T-helper 9 cell (primary cell): ENCODE measurements around the gene CDC42SE1.
"Not testable (repeated sequence)": the region's sequence is repeated elsewhere in the genome, so short reads cannot be mapped to it uniquely, and the experiment has no call there.

Experiments
- DNase-seq: peaks from one replicate; pipeline ENCODE4 v3.0.0-alpha.2; 2020
- total RNA-seq, 2 donors: gene quantifications; one replicate each; lab custom pipeline; 2026; lab: John Stamatoyannopoulos, UW

The CDC42SE1 gene, protein sequence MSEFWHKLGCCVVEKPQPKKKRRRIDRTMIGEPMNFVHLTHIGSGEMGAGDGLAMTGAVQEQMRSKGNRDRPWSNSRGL
- 759 to 825 reads per million in 2 donors for total RNA-seq

- peak; percentile 77 for DNase-seq
Observed at GRCh38 chr1:151059109-151060006, at the start of gene CDC42SE1. Gene CDC42SE1 (minus strand): TSS chr1:151059622. CDS start chr1:151055730, 3,892 bp downstream.

GRCh38 chr1:151108331-151108730 is 48.9 kb upstream of the CDC42SE1 start:
- no peak for DNase-seq

DNA sequence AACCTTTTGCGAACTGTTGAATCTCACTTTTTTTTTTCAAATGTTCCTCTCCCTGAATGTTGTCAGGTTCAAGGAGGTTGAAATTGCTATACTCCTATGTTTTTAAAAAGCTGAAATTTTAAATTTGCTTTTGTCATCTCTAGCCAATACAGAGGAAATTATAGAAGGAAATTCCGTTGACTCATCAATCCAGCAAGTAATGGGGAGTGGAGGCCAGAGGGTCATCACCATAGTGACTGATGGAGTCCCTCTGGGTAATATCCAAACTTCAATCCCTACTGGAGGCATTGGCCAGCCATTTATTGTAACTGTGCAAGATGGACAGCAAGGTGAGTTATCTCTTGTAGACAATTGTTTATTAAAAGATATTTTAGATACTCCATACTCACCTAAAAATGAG is 47.5 kb upstream of the CDC42SE1 start:
- DNase-seq, result no peak

DNA sequence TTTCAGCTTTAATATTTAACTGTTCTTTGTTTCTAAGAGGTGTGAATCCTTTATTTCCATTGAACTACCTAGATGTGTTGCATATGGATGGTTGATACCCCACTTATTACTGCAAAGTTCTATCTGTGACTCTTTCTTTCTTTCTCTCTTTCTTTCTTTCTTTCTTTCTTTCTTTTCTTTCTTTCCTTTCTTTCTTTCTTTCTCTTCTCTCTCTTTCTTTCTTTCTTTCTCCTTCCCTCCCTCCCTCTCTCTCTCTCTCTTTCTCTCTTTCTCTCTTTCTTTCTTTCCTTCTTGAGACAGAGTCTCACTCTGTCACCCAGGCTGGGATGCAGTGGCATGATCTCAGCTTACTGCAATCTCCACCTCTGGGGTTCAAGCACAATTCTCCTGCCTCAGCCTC is 45.2 kb upstream of the CDC42SE1 start:
- no peak for DNase-seq

DNA sequence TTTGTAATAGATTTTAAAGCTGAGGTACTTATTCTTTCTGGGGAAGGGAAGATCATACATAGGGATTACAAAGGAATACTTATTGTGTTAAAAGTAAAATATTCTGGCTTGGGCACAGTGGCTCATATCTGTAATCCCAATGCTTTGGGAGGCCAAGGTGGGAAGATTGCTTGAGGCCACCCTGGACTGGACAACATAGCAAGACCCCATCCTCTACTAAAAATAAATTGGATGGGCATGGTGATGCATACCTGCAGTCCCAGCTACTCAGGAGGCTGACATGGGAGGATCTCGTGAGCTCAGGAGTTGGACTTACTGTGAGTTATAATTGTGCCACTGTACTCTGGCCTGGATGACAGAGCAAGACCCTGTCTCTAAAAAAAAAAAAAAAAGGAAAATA is 38.7 kb upstream of the CDC42SE1 start:
- DNase-seq, result no peak

- not testable (repeated sequence) for DNase-seq
Observed at GRCh38 chr1:151097426-151097825, 38.0 kb upstream of the CDC42SE1 start.

- no peak for DNase-seq
Observed at GRCh38 chr1:151085953-151086559, 26.6 kb upstream of the CDC42SE1 start.

GRCh38 chr1:151072224-151072623 is 12.8 kb upstream of the CDC42SE1 start:
- DNase-seq, result no peak

DNA sequence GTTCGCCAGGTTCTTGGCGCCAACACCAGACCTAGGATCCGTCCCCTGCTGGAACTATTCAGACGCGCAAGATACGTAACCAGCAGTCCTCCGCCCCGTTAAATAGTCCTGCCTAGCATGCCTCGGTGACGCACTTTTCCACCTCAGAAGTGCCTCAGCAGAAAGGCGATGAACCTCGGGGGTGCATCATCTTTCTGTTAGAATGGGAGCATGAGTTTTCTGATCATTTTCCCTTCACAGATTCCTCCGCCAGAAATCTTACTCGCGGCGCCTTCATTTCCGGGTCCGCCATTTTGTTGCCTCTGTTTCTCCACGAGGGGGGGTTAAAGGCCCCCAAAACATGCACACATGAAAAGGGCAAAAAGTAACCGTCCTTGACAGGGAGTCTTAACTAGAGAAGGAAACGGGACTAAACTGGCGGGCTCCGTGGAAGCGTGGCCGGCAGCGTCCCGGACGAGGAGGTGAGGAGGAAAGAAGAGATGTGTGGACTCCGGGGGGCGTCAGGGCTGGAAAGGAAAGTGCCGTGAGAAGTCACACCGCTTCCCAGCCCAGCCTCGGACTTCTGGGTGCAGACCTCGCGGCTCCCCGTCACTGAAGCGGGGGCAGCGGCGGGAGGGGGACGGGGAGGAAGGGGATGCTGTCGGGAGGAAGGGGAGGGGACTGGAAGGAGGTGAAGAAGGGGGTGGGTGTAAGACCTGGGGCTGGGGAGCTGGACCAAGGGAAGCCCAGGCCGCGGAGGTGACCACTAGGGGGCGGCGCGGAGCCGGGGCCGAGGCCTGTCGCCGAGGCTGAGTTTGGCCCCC is 11.3 kb upstream of the CDC42SE1 start, which contains the start of gene GABPB2:
GABPB2 (plus strand) TSS at position 288 of the 803 bp plus-strand sequence. CDS start 17,429 bp downstream, outside the sequence.
- peak; percentile 81 for DNase-seq

DNA sequence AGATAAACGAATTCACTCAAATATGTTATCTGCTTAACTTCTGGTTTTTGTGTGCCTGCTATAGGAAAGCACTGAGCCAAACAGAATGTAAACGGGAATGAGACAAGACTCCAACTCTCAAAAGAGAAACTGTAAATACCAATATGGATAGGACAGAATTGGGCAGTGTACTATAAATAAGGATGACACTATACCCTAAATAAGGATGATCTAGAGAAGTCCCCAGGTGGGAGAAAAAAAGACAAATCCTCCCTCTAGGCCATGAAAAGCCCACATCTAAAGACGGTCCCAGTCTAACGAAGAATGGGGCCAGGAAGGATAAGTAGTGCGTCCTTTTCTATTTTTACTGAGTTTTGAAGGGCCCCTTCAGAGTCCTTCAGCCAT is 9.7 kb upstream of the CDC42SE1 start:
- no peak for DNase-seq

- DNase-seq, result no peak
Observed at GRCh38 chr1:151067185-151067584, 7.8 kb upstream of the CDC42SE1 start.

DNA sequence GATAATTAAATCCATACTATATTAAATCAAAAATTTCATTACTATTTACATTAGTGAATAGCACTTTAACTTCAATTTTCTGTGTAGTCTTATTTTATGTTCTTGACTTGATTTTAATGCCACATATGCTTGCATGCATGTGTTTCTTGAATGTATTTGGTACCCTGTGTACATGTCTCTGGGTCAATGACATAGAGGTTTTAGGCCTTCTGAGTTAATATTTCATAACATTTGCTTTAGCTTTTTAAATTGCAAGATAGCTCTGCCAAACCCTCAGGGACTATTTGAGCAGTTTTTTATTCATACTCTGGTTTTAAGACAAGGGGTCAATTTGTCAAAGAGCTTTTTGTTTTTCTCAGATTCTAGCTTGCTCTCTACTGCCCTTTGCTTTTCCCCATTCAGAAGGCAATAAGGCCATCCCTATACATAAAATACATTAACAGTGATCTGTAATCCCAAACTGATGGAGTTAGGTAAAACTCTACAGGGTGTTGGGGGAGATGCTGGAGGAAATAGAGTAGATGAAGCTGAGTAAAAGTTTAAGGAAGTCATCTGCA is 5.7 kb upstream of the CDC42SE1 start:
- no peak for DNase-seq

DNA sequence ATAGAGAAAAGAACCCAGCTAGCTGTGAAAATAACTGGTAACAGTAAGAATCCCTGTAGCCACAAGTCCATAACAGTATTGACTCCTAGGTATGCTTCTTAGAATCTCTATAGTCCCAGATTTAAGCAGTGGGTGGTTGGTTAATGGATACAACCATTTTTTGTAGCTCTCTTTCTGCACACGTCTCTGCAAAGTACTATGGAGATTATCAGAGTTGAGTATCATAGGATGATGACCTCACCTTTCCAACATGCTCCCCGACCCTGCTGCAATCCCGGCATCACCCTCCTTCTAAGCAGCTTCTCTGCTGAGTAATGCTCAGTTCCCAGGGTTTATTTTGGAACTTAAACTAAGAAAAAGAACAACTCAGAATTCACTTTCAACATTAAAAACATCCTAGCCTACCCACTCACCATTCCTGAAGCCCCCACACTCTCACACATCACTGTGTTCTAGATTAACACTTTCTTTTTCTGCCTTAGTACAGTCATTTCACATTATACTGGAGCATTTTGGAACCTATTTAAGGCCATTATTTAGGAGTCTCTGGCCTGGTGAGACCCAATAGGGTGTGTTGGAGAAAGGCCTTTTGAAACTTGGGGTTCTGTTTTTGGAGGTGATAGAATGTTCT is 3.4 kb upstream of the CDC42SE1 start:
- no peak for DNase-seq

GRCh38 chr1:151061704-151062103 is 2.3 kb upstream of the CDC42SE1 start:
- no peak for DNase-seq

DNA sequence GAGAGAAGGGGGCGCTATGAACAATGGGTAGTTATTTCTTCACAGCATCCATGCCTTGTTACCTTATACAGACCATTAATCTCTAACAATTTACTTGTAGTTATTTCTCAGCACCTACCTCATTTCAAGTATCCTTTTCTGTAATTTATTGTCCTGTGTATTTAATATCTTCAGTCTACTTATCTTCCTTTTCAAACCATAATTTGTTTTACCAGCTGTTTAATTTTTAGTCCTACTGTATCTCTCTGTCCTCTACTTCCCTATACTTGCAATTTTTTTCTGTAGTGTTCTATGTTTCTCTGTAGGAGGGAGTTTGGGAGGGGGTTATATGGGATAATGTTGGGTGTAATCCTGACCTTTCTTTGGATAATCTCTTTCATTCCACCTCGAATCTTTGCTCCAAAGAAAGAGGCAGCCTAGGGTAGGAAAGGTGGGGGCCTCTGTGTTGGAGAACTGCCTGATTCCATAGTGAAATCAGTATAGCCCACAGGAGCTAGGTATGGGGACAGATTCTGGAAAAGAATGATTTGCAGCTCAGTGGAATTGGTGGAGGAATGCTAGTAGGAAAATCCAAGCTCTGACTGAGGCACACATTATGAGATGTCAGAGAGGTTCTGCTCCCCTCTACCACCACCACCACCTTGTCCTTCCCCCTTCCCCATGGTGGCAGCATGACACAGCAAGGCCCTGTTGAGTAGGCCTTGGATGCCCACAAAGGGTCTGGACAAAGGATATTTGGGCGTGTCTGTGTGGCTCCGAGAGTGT is 1.4 kb upstream of the CDC42SE1 start:
- no peak for DNase-seq

DNA sequence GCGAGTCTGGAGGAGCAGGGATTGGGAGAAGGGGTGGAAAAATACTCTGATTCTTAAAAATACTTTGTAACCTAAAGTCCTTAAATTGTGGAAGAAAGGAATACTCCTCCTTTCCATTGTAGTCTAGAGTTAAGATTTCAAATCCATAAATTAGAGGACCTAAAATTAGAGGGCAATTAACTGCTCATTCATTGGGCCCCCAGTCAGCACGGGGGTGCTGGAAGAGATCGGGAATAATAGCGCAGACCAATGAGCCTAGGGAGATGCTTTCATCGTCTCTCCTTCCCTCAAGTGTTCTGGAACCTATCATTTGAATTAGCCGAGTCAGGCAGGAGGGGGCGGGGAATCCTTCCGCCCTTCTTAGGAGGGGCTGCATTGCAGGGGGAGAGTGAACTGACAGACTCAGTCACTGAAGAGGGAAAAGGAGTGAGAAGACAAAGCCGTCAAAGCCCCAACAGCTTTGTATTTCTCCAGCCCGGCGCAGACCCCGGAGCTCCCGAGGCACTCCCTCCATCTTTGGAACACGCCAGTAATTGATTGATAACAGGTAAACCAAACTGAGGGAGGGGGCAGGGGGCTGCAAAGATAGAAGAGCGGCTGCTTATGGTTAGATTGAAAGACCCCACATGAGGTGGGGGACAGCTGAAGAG is 710 bp upstream of the CDC42SE1 start, which contains the start of gene MLLT11:
MLLT11 (plus strand) TSS at position 391 of the 650 bp plus-strand sequence. CDS start 6,828 bp downstream, outside the sequence.
- no peak for DNase-seq

- no peak for DNase-seq
Observed at GRCh38 chr1:151058692-151059091, 730 bp downstream of the CDC42SE1 start.

DNA sequence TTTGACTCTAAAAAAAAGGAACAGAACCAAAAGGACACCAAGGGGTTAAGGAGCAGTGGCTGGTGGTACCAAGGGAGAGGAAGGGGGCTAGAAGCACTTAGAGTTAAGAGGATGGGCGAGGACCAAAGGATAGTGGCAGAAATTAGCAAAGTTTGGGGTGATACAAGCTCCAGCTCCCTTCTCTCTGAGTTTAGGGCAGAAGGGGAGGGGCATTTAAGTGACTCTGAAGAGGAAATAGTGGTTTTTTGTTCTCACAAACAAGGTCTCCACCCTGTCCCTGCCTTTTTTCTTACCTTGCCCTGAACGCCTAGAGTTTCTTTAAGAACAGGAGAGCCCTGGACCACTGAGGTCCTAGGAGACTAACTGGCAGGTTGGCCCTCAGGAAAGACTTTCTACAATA is 3.3 kb downstream of the CDC42SE1 start:
- DNase-seq, result no peak

GRCh38 chr1:151055581-151055980 is 3.8 kb downstream of the CDC42SE1 start:
- DNase-seq, result no peak

GRCh38 chr1:151054971-151055547 is 4.4 kb downstream of the CDC42SE1 start:
- no peak for DNase-seq
